HG03520 (cell line): ENCODE results near the gene AMACR.

Source experiments
- ATAC-seq: cut with Tn5 transposase; IDR thresholded peaks from one replicate; pipeline ENCODE4 v1.9.1; 2021; ENCODE audit warnings: mild to moderate bottlenecking, moderate library complexity; ENCODE audit not compliant: unreplicated experiment

The AMACR gene

GRCh38 chr5:34007621-34008600 is at the start of gene AMACR:
AMACR (minus strand) TSS chr5:34008050; CDS start chr5:34008019, 31 bp downstream.
- ATAC-seq: peak; percentile 88

GRCh38 chr5:34057569-34057968 is 49.7 kb upstream of the AMACR start:
- no peak for ATAC-seq

GRCh38 chr5:34057118-34057517 is 49.3 kb upstream of the AMACR start:
- no peak for ATAC-seq

GRCh38 chr5:34055667-34056066 is 47.8 kb upstream of the AMACR start:
- no peak for ATAC-seq

GRCh38 chr5:34054400-34054729 is 46.5 kb upstream of the AMACR start:
- no peak for ATAC-seq

GRCh38 chr5:34053571-34054399 is 45.9 kb upstream of the AMACR start:
- no peak for ATAC-seq

- ATAC-seq: no peak
Observed at GRCh38 chr5:34053133-34053532, 45.3 kb upstream of the AMACR start.

- ATAC-seq: no peak
Observed at GRCh38 chr5:34051374-34051980, 43.6 kb upstream of the AMACR start.

GRCh38 chr5:34047774-34048572 is 40.1 kb upstream of the AMACR start:
- ATAC-seq: no peak

GRCh38 chr5:34047143-34047542 is 39.3 kb upstream of the AMACR start:
- no peak for ATAC-seq

- no peak for ATAC-seq
Observed at GRCh38 chr5:34045996-34046395, 38.1 kb upstream of the AMACR start.

- ATAC-seq: no peak
Observed at GRCh38 chr5:34045023-34045422, 37.2 kb upstream of the AMACR start.

- ATAC-seq: no peak
Observed at GRCh38 chr5:34043099-34043876, 35.4 kb upstream of the AMACR start, which contains the start of gene C1QTNF3. C1QTNF3 (minus strand) TSS chr5:34043213; CDS start chr5:34043125, 88 bp downstream.

- ATAC-seq: no peak
Observed at GRCh38 chr5:34042321-34042720, 34.5 kb upstream of the AMACR start.

GRCh38 chr5:34041247-34041972 is 33.6 kb upstream of the AMACR start:
- no peak for ATAC-seq

- no peak for ATAC-seq
Observed at GRCh38 chr5:34040472-34040871, 32.6 kb upstream of the AMACR start.

- ATAC-seq: no peak
Observed at GRCh38 chr5:34039398-34040157, 31.7 kb upstream of the AMACR start.

GRCh38 chr5:34038838-34039237 is 31.0 kb upstream of the AMACR start:
- no peak for ATAC-seq
